HepG2 (cell line): ENCODE data around the gene GNA12. TPM values are rescaled to one million over a fixed set of nuclear protein-coding genes. Genes with fewer than 3 reads are reported as not detected.
"Not testable (repeated sequence)": the region's sequence is repeated elsewhere in the genome, so short reads cannot be mapped to it uniquely, and the experiment has no call there.

Experiments
- ATAC-seq: fragments of 200-7000 bp; cut with Tn5 transposase; 3 replicates; pipeline ENCODE4 v1.9.1; 2020; ENCODE audit warnings: mild to moderate bottlenecking, moderate library complexity
- BruUV-seq: library from RNA; stranded (reverse); fragments of 400-500 nt; replicated peaks from 2 replicates; lab custom pipeline; 2021; lab: Mats Ljungman, UMichigan
- CTCF ChIA-PET: fragments of 300-600 bp; formaldehyde crosslinking; extraction: SDS; loops from one replicate; lab custom pipeline; 2021; ENCODE audit warnings: low total read pairs, inconsistent platforms, low intra/inter-chr PET ratio; lab: Yijun Ruan, JAX
- POLR2A ChIA-PET: fragments of 350-600 bp; sonication (Branson Sonifier 250); formaldehyde crosslinking; loops from one replicate; lab custom pipeline; 2020; ENCODE audit warnings: antibody characterized with exemption, inconsistent platforms; lab: Yijun Ruan, JAX
- DNase-seq: peaks from one replicate; pipeline ENCODE4 v3.0.0-alpha.2; 2015; ENCODE audit warnings: low spot score
- FAIRE-seq: peaks from 3 replicates; lab custom pipeline; 2011; peaks lifted over from hg19 to GRCh38; lab: Jason Lieb, UNC
- H2AFZ ChIP-seq: one replicate; pipeline ENCODE4 v1.6.1; 2011; ENCODE audit warnings: low read length, inconsistent platforms
- H3K27ac ChIP-seq: fragments of 300-600 bp; 3 replicates; pipeline ENCODE4 v1.8.0; 2011; ENCODE audit warnings: mixed run types, mild to moderate bottlenecking, mixed read lengths, low read length, inconsistent platforms; ENCODE audit not compliant: insufficient read depth; ENCODE audit errors: extremely low read length
- H3K27me3 ChIP-seq, 2 experiments: fragments of 200-600 bp in 1 of 2; 2 replicates in 1 of 2; 3 replicates in 1 of 2; pipeline versions ENCODE4 v1.6.0 to v1.8.0; 2011; ENCODE audit warnings: low read length in 2 of 2, mild to moderate bottlenecking in 2 of 2, moderate library complexity in 2 of 2, inconsistent platforms in 1 of 2; ENCODE audit not compliant: insufficient read depth in 2 of 2, control insufficient read depth in 1 of 2
- H3K36me3 ChIP-seq, 2 experiments: fragments of 200-600 bp in 1 of 2; replicated peaks in 1 of 2; 2 replicates in 1 of 2; 3 replicates in 1 of 2; pipeline versions ENCODE4 v1.5.1 to v1.8.0; 2011; ENCODE audit warnings: low read length in 2 of 2, inconsistent platforms in 1 of 2; ENCODE audit not compliant: insufficient read depth in 2 of 2, control insufficient read depth in 1 of 2
- H3K4me1 ChIP-seq: 2 replicates; pipeline ENCODE4 v1.5.1; 2012; ENCODE audit warnings: low read length, inconsistent platforms; ENCODE audit not compliant: insufficient read depth
- H3K4me2 ChIP-seq: 2 replicates; pipeline ENCODE4 v1.6.0; 2011; ENCODE audit warnings: low read depth, low read length, inconsistent platforms
- H3K4me3 ChIP-seq, 3 experiments: fragments of 200-600 bp in 1 of 3; sonication (generic), shearing (Covaris generic) in 1 of 3; replicated peaks in 1 of 3; 2 replicates each; pipeline ENCODE4 v1.5.1; 2011 to 2016; ENCODE audit warnings: low read length in 3 of 3, inconsistent platforms in 2 of 3, low read depth in 2 of 3, mild to moderate bottlenecking in 2 of 3, control low read depth in 1 of 3, mixed read lengths in 1 of 3; ENCODE audit not compliant: insufficient read depth in 1 of 3
- H3K79me2 ChIP-seq: one replicate; pipeline ENCODE4 v1.6.1; 2011; ENCODE audit warnings: low read length, inconsistent platforms; ENCODE audit not compliant: insufficient read depth
- H3K9ac ChIP-seq: 2 replicates; pipeline ENCODE4 v1.6.0; 2011; ENCODE audit warnings: mild to moderate bottlenecking, low read depth, low read length, inconsistent platforms; ENCODE audit not compliant: insufficient read depth
- H3K9me3 ChIP-seq: 2 replicates; pipeline ENCODE4 v1.5.1; 2012; ENCODE audit warnings: mild to moderate bottlenecking, low read length
- H4K20me1 ChIP-seq: 2 replicates; pipeline ENCODE4 v1.6.0; 2011; ENCODE audit warnings: inconsistent platforms, mild to moderate bottlenecking, low read length, moderate library complexity; ENCODE audit not compliant: insufficient read depth
- KDM1A ChIP-seq: IDR thresholded peaks from 2 replicates; pipeline ENCODE4 v1.6.1; 2016; ENCODE audit warnings: missing compliant biosample characterization
- WGBS: methylation state at CpG from one replicate; pipeline ENCODE4 v1.1.6; 2017; ENCODE audit warnings: low lambda C conversion rate; 5-methylcytosine and 5-hydroxymethylcytosine counted together
- in situ Hi-C: cut with HindIII; loops from 2 replicates; pipeline ENCODE4 v1.10.0; 2017; ENCODE audit warnings: low pct_unique_long_range_greater_than_20kb; ENCODE audit not compliant: extremely low pct_ligation_motif_present
- intact Hi-C: fragments of 100-400 bp; cut with micrococcal nuclease; formaldehyde crosslinking; loops from one replicate; pipeline ENCODE4 v1.10.0; 2022; ENCODE audit not compliant: unreplicated experiment
- polyA plus RNA-seq, 8 experiments: library from polyadenylated mRNA; depleted of rRNA in 3 of 8; stranded (reverse) in 7 of 8; unstranded in 1 of 8; fragments of >200 nt; fragmentation: Illumina TruSeq in 4 of 8; extraction: Trizol in 4 of 8; gene quantifications; 2 replicates each; pipeline versions ENCODE4 v1.2.1 to v1.2.3, GENCODE V29; 2011 to 2016; ENCODE audit warnings: low read depth in 4 of 8, missing spikeins in 1 of 8, mixed read lengths in 1 of 8; ENCODE audit not compliant: insufficient read depth in 1 of 8
- total RNA-seq, 5 experiments: library from RNA; depleted of rRNA; stranded (reverse); fragments of >200 nt; fragmentation: Illumina TruSeq; extraction: Trizol; gene quantifications; 2 replicates each; pipeline ENCODE4 v1.2.3, GENCODE V29; 2016; ENCODE audit warnings: low read depth in 1 of 5
- TF ChIP-seq, protein P1 (sequence below), 2 experiments: sonication (generic) in 1 of 2; formaldehyde crosslinking in 1 of 2; IDR thresholded peaks; 2 replicates each; pipeline versions ENCODE4 v1.6.1 to v1.9.0; 2014 to 2022; ENCODE audit warnings: antibody characterized with exemption in 1 of 2, borderline replicate concordance in 1 of 2, inconsistent platforms in 1 of 2, low read depth in 1 of 2, missing genetic modification reagents in 1 of 2
- TF ChIP-seq, protein P2 (sequence below): sonication (generic); formaldehyde crosslinking; IDR thresholded peaks from 2 replicates; pipeline ENCODE4 v1.4.0; 2020; ENCODE audit warnings: missing genetic modification reagents

The GNA12 gene
- total and polyA plus RNA-seq, 2 of the 13 experiments (the other 11 are each of a cell fraction or from before 2014, with no cell fraction given) = 16.2 to 50.9 TPM

DNA sequence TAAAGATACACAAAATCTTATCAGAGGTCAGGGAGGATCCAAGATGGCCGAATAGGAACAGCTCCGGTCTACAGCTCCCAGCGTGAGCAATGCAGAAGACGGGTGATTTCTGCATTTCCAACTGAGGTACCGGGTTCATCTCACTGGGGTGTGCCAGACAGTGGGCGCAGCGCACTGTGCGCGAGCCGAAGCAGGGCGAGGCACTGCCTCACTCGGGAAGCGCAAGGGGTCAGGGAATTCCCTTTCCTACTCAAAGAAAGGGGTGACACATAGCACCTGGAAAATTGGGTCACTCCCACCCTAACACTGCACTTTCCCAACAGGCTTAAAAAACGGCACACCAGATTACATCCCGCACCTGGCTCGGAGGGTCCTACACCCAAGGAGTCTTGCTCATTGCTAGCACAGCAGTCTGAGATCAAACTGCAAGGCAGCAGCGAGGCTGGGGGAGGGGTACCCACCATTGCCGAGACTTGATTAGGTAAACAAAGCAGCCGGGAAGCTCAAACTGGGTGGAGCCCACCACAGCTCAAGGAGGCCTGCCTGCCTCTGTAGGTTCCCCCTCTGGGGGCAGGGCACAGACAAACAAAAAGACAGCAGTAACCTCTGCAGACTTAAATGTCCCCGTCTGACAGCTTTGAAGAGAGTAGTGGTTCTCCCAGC is 100.5 kb downstream of the GNA12 start:
- intact Hi-C loops, H3K4me2 ChIP-seq, H3K79me2 ChIP-seq, CTCF ChIA-PET, ATAC-seq, H2AFZ ChIP-seq, in situ Hi-C loops, H3K27me3 ChIP-seq, FAIRE-seq, H3K9ac ChIP-seq, H4K20me1 ChIP-seq, H3K27ac ChIP-seq, H3K9me3 ChIP-seq, DNase-seq, BruUV-seq, H3K4me1 ChIP-seq, H3K4me3 ChIP-seq: not testable (repeated sequence)
- peaks cover 1 to 13% of the 10 kb centered on the region in 2 experiments; a peak in 2 of 5 replicates for H3K36me3 ChIP-seq
- POLR2A ChIA-PET = interaction anchor here (1.1 kb wide), 1 partner anchor 25 kb away, joined by 3 read pairs; no protein-coding TSS in a partner anchor
- WGBS = 96% methylated on average over 16 of the region's 20 CpGs

DNA sequence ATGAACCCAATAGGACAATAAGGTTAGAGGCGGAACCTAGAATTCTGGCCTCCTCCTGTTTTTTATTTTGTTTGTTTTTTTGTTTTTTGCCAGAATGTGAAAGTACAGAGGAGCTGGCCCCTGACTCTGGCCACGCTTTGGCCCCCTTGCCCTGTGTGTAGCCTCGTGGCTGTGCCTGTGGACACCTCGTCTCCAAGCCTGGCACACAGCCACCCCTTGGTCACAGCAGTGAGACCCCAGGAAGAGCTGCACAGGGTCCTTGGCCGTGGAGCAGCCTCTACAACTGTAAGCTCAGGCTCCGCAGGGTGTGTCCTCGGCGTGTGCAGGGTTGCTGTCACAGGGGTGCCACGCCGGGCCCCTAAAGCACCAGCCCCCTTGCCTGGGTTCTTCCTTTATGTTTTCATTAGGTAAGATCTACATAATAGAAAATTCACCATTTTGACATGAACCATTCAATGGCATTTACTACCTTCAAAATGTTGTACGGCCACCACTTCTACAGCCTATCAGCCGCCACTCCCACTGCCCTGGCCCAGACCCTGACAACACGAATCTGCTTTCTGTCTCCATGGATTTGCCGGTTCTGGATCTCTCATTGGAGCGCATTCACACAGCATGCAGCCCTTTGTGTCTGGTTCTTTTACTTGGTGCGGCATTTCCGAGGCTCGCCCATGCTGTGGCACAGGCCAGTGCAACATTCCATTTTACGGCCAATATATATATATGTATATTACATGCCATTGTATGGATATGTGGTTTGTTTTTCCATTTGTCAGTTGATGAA is 105.2 kb downstream of the GNA12 start:
- Histone ChIP-seq H3K4me2 (no peak overlapping the region), H3K27ac (no peak overlapping the region), H3K36me3 (peaks cover 2 to 17% of the 10 kb centered on the region in 2 experiments; a peak in 2 of 5 replicates), H3K9me3 (no peaks in the 10 kb centered on the region), H3K4me3 (no peak overlapping the region), H4K20me1 (no peaks in the 10 kb centered on the region; the same call in 1 of the 2 replicates), H2AFZ (no peak overlapping the region), H3K4me1 (no peaks in the 10 kb centered on the region), H3K27me3 (no peaks in the 10 kb centered on the region), H3K9ac (no peak overlapping the region), H3K79me2 (peaks cover 4% of the 10 kb centered on the region)
- ChIA-PET CTCF (no interaction called here), POLR2A (no interaction called here)
- no TSS peak for BruUV-seq
- intact Hi-C loops = no loop called here
- in situ Hi-C loops = no loop called here
- no peak for ATAC-seq
- 96% methylated on average over 16 of the region's 19 CpGs for WGBS
- no peak for DNase-seq
- no peak for FAIRE-seq
- TF ChIP-seq, protein P1, sequence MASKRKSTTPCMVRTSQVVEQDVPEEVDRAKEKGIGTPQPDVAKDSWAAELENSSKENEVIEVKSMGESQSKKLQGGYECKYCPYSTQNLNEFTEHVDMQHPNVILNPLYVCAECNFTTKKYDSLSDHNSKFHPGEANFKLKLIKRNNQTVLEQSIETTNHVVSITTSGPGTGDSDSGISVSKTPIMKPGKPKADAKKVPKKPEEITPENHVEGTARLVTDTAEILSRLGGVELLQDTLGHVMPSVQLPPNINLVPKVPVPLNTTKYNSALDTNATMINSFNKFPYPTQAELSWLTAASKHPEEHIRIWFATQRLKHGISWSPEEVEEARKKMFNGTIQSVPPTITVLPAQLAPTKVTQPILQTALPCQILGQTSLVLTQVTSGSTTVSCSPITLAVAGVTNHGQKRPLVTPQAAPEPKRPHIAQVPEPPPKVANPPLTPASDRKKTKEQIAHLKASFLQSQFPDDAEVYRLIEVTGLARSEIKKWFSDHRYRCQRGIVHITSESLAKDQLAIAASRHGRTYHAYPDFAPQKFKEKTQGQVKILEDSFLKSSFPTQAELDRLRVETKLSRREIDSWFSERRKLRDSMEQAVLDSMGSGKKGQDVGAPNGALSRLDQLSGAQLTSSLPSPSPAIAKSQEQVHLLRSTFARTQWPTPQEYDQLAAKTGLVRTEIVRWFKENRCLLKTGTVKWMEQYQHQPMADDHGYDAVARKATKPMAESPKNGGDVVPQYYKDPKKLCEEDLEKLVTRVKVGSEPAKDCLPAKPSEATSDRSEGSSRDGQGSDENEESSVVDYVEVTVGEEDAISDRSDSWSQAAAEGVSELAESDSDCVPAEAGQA (IDR thresholded peaks at IDR 0.05; ENCODE audit: low read depth) = no peak
- TF ChIP-seq, protein P1 (CRISPR knock-in tag; IDR thresholded peaks at IDR 0.05; ENCODE audit: borderline replicate concordance) = no peak
- no peak for TF ChIP-seq KDM1A (CRISPR knock-in tag)
- TF ChIP-seq, protein P2, sequence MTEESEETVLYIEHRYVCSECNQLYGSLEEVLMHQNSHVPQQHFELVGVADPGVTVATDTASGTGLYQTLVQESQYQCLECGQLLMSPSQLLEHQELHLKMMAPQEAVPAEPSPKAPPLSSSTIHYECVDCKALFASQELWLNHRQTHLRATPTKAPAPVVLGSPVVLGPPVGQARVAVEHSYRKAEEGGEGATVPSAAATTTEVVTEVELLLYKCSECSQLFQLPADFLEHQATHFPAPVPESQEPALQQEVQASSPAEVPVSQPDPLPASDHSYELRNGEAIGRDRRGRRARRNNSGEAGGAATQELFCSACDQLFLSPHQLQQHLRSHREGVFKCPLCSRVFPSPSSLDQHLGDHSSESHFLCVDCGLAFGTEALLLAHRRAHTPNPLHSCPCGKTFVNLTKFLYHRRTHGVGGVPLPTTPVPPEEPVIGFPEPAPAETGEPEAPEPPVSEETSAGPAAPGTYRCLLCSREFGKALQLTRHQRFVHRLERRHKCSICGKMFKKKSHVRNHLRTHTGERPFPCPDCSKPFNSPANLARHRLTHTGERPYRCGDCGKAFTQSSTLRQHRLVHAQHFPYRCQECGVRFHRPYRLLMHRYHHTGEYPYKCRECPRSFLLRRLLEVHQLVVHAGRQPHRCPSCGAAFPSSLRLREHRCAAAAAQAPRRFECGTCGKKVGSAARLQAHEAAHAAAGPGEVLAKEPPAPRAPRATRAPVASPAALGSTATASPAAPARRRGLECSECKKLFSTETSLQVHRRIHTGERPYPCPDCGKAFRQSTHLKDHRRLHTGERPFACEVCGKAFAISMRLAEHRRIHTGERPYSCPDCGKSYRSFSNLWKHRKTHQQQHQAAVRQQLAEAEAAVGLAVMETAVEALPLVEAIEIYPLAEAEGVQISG = no peak
